Suprapubic skin (tissue), 4 donors: ENCODE results near the gene FZD7.

Experiments used
- EP300 ChIP-seq: sonication (generic); formaldehyde crosslinking; IDR thresholded peaks from one replicate; pipeline ENCODE4 v1.6.1; 2017; ENCODE audit warnings: antibody characterized with exemption
- POLR2A ChIP-seq, 2 donors: fragments of 450-650 bp; IDR thresholded peaks; one replicate each; pipeline ENCODE4 v1.6.1; 2017; ENCODE audit warnings: antibody characterized with exemption in 2 of 2, mild to moderate bottlenecking in 2 of 2, moderate library complexity in 2 of 2
- POLR2AphosphoS5 ChIP-seq, 3 donors: sonication (generic); formaldehyde crosslinking; IDR thresholded peaks; one replicate each; pipeline ENCODE4 v1.6.1; 2017; ENCODE audit warnings: antibody characterized with exemption in 3 of 3
- TF ChIP-seq, protein P1 (sequence below), 2 donors: fragments of 200-600 bp in 1 of 2; fragments of 450-650 bp in 1 of 2; sonication (generic) in 1 of 2; IDR thresholded peaks; one replicate each; pipeline ENCODE4 v1.5.1; 2016 to 2019; ENCODE audit warnings: antibody characterized with exemption in 2 of 2, mild to moderate bottlenecking in 1 of 2, moderate library complexity in 1 of 2

DNA sequence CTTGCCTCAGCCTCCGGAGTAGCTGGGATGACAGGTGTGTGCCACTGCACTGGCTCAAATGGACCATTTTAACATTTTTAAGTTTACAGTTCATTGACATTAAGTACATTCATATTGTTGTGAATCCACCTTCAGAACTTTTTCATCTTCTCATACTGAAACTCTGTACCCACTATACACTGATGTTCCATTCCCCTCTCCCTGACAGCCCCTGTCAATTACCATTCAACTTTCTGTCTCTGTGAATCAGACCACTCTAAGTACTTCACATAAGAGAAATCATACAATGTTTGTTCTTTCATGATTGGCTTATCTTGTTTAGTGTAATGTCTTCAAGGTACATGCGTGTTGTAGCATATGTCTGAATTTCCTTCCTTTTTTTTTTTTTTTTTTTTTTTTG lies 37.5 kb downstream of the FZD7 start:
- TF ChIP-seq, protein P1, sequence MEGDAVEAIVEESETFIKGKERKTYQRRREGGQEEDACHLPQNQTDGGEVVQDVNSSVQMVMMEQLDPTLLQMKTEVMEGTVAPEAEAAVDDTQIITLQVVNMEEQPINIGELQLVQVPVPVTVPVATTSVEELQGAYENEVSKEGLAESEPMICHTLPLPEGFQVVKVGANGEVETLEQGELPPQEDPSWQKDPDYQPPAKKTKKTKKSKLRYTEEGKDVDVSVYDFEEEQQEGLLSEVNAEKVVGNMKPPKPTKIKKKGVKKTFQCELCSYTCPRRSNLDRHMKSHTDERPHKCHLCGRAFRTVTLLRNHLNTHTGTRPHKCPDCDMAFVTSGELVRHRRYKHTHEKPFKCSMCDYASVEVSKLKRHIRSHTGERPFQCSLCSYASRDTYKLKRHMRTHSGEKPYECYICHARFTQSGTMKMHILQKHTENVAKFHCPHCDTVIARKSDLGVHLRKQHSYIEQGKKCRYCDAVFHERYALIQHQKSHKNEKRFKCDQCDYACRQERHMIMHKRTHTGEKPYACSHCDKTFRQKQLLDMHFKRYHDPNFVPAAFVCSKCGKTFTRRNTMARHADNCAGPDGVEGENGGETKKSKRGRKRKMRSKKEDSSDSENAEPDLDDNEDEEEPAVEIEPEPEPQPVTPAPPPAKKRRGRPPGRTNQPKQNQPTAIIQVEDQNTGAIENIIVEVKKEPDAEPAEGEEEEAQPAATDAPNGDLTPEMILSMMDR (IDR thresholded peaks at IDR 0.05), result no peak
- TF ChIP-seq POLR2A (IDR thresholded peaks at IDR 0.05) (no peak), EP300 (no peak), POLR2AphosphoS5 (IDR thresholded peaks at IDR 0.05) (no peak)
